ENCODE measurements around the gene IFNA13.
"Not testable (repeated sequence)": the region's sequence is repeated elsewhere in the genome, so short reads cannot be mapped to it uniquely, and the experiment has no call there.

IFNA13 gene

GRCh38 chr9:21367957-21368356, at the start of gene IFNA13:
IFNA13 (minus strand) TSS chr9:21368057; CDS start chr9:21368010, 47 bp downstream.
- DNase-seq (ENCODE audit: low read depth in 2 of 2, low spot score in 1 of 2), result no peak

DNA sequence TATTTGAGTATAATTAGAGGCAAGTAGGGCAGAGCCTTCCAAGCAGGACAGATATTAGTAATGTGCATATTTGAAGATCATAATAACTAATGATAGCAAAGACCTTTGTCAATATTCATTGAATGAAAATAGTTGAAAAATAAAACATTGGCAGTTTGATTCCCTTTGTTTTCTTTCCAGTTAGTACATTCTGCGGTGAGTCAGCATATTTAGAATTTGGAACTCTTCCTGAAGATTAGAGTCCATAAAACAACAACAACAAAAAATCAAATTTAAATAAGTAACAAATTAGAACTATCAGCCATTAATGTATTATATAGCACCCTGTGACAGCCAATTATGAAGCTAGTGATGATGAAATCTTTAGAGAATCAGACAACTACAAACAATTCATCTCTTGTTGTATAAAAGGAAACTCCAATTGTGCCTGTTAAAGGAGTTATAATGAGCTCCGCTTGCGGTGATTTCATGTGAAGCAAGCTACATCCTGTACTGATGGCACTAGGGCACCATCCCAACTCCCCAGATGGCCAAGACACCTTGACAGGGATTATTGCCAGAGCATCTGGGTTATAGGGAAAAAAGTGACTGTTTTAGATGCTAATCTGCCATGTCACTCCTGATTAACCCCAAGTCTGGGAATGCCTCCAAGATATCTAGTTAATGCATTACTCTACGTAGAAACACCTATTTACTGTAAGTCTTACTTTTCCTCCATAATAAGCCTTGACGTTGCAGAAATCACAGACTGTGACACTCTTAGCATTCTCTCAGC, 47.8 kb upstream of the IFNA13 start:
- no peak for DNase-seq (ENCODE audit: low read depth in 2 of 2, low spot score in 1 of 2)

- no peak for DNase-seq (ENCODE audit: low read depth in 2 of 2, low spot score in 1 of 2)
Measured at GRCh38 chr9:21414220-21414940, 46.5 kb upstream of the IFNA13 start.

- DNase-seq (ENCODE audit: low read depth in 2 of 2, low spot score in 1 of 2), result no peak
Measured at GRCh38 chr9:21413624-21414023, 45.8 kb upstream of the IFNA13 start.

- DNase-seq (ENCODE audit: low read depth in 2 of 2, low spot score in 1 of 2), result no peak
Measured at GRCh38 chr9:21413151-21413550, 45.3 kb upstream of the IFNA13 start.

DNA sequence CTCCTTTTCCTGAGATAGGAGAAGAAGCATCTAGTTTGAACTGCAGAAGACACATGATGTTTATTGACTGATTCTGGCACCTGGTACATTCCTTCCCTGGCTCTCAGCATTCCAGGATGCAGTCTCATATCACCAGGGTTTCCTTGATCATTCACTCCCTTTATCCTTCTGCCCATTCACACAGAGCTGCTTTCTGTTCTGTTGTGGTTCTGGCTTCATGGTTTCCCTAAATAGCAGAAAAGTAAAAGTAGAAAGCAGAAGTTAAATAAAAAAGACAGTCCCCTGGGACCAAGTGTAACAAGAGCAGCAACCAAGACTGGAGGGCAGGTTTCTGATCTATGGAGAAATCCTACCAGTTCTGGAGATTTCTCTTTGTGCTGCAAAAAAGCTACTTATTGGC, 44.2 kb upstream of the IFNA13 start:
- no peak for DNase-seq (ENCODE audit: low read depth in 2 of 2, low spot score in 1 of 2)

GRCh38 chr9:21408817-21409216, 41.0 kb upstream of the IFNA13 start, which contains the start of gene IFNA8:
IFNA8 (plus strand) TSS chr9:21409117; CDS start chr9:21409177, 60 bp downstream.
- no peak for DNase-seq (ENCODE audit: low read depth in 2 of 2, low spot score in 1 of 2)

GRCh38 chr9:21404146-21404545, 36.3 kb upstream of the IFNA13 start:
- no peak for DNase-seq (ENCODE audit: low read depth in 2 of 2, low spot score in 1 of 2)

DNA sequence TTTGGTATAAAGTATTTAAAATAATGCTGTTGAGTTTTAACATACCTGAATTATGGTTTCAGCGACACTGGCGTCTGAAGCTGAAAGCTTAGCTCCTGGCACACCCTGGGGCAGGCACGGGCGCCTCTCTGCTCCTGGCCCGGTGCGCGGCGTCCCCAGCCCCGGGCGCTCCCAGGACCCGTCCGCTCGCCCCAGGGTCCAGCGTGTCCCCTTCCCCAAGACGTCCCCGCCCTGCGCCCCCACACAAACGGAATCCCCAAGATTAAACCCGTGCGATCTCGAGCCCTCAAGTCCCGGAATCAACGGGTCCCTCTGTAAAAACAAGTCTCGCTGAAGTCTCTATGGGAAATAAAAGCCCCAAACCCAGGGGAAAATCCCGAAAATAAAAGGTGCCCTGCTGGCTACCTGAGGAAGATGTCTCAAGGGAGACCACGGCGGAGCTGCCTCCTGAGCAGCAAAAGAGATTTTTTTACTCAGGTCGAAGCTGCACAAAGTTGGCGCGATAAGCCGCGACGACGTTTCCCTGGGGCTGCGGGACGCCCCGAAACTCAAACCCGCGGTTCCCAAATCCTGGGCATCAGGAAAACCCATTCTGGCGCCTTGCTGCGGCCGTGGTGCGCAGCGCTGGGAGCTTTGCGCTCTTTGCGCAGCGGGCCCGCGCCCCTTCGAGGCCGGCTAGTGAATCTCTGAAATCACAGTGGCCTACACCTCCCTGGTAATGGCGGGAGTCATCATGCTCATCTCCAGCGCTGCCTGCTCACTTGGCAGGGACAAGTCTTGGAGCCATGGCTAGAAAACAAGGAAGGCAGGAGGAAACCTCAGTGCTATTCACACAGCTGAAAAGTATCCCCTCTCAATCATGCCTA, 34.8 kb upstream of the IFNA13 start:
- DNase-seq (ENCODE audit: low read depth in 2 of 2, low spot score in 1 of 2), result no peak

DNA sequence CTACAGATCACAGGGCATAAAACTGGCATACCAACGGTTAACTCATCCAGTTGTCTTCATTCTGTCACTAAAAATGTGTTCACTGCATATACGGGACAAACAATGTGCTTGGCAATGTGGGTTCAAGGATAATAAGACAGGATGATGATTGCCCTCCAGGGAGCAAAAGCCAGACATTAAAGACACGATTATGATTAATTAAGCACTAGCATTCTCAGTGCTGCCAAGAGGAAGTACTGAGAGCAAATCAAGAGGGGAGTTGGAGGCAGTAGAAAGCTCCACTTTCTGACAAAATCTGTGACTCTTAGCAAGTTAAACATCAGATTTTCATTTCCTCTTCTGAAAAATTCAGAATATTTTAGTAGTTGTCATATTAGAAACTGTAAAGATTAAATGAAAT, 32.1 kb upstream of the IFNA13 start:
- no peak for DNase-seq (ENCODE audit: low read depth in 2 of 2, low spot score in 1 of 2)

DNA sequence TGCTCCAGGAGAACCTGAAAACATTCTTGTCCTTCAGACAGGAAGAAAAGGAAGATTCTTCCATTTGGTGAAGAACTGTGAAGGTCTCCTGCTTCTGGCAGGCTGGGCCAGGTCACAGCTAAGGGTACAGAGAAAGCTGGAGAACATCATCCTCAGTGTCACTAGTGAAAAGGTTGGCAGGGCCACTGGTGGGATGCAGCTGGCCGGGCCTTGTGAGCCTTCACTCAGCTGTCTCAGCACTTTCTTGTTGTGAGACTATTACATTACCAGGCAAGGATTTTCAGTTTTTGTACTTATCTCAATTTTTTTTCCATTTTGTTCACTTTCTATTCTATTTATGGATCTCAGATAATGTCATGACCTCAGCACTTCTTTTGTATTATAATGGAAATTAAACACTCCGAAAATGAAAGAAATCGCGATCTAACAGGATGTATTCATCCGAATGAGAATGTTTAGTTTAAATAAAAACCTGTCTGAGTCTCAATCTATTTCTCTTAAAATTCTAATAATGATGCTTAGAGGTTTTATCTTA, 31.2 kb upstream of the IFNA13 start:
- no peak for DNase-seq (ENCODE audit: low read depth in 2 of 2, low spot score in 1 of 2)

DNA sequence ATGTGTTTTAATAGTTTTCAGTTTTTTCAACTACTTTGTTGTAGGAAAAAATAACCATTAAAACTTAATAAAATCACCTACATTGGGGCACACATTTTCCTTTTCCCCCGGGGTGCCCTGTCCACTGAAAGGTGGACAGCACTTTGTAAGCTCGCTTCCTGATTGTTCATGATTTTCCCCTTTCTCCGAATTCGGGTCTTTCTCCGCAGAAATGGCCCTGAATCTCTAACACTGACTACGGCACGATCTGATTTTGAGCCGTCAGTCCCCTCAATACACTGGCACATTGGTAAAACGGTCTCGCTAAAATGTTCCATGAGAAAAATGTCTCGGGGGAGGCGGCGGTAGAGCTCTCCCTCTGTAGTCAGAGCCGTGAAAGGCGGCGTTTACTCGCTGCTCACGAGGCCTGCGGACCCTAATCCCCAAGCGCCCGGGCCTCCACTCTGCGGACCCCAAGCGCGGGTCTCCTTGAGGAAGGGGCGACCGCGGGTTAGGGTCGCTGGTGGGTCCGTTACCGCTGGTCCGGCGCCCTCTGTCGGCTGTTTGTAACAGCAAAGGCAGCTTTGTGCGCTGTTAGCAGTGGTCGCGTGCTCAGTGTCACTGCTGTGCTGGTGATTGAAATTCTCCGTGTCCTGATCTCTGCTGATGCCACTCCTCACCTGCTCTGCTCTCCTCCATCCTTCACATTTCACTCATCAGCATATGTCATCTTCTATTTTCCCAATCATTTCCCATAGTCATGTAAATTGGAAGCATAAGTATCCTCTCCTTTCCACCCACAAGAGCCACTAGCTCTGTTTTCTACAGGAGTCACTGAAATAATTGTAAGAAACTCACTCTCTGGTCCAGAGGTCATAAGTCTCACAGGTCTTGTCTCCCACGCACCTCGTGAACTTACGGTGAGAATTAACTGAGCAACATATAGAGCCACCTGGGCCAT, 28.2 kb upstream of the IFNA13 start:
- peak; percentile 16 to 34 for DNase-seq (ENCODE audit: low read depth in 2 of 2, low spot score in 1 of 2)

DNA sequence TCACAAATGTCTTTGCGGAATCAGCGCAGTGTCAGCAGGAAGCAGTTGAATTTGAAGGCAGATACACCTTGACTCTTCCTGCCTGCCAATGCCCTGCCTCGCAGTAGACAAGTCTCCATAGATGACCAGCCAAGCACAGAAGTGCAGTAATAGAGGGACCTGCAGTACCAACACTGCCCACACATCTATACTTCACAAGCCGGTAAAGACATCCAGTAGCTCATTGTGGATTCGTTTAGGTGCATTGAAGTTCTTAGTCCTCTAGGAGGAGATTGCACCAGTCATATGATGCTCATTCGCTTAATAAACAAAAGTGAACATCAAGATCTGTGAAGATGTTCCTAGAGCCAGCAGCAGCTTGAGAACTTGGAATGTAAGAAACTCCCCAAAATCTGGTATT, 24.4 kb upstream of the IFNA13 start:
- DNase-seq (ENCODE audit: low read depth in 2 of 2, low spot score in 1 of 2), result no peak

GRCh38 chr9:21385131-21385670, 17.3 kb upstream of the IFNA13 start, which contains the start of gene IFNA2:
IFNA2 (minus strand) TSS chr9:21385398; CDS start chr9:21385329, 69 bp downstream.
- DNase-seq (ENCODE audit: low read depth in 2 of 2, low spot score in 1 of 2), result no peak

- DNase-seq (ENCODE audit: low read depth in 2 of 2, low spot score in 1 of 2), result no peak
Measured at GRCh38 chr9:21383627-21384026, 15.8 kb upstream of the IFNA13 start.

GRCh38 chr9:21381448-21382339, 13.8 kb upstream of the IFNA13 start:
- DNase-seq (ENCODE audit: low read depth in 2 of 2, low spot score in 1 of 2), result no peak

- not testable (repeated sequence) for DNase-seq (ENCODE audit: low read depth in 2 of 2, low spot score in 1 of 2)
Measured at GRCh38 chr9:21371467-21371866, 3.6 kb upstream of the IFNA13 start.

GRCh38 chr9:21367169-21367568, 688 bp downstream of the IFNA13 start:
- DNase-seq (ENCODE audit: low read depth in 2 of 2, low spot score in 1 of 2), result not testable (repeated sequence)

- no peak for DNase-seq (ENCODE audit: low read depth in 2 of 2, low spot score in 1 of 2)
Measured at GRCh38 chr9:21362287-21362686, 5.6 kb downstream of the IFNA13 start.
